Medulla oblongata (tissue), 1 donor: Measurements from ENCODE around the gene CMA1.

ENCODE experiments used
- DNase-seq: peaks from one replicate; pipeline ENCODE4 v3.0.0-alpha.2; 2015; ENCODE audit errors: extremely low spot score

CMA1 gene

DNA sequence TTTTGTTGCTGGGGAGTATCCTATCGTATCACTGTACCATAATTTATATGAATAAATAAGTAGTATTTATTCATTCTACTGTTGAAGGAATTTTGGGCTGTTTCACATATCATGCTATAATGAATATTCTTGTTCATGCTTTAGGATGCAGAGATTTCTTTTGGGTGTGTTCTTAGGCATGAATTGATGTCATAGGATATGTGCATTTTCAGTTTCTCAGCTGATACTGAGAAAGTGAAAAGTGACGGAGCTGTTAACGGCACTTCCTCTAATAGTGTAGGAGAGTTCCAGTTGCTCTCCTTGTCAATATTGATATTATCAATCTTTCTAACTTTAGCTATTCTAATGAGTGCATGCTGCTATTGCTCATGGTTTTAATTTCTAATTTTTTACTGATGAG is 42.3 kb downstream of the CMA1 start:
- no peak for DNase-seq

DNA sequence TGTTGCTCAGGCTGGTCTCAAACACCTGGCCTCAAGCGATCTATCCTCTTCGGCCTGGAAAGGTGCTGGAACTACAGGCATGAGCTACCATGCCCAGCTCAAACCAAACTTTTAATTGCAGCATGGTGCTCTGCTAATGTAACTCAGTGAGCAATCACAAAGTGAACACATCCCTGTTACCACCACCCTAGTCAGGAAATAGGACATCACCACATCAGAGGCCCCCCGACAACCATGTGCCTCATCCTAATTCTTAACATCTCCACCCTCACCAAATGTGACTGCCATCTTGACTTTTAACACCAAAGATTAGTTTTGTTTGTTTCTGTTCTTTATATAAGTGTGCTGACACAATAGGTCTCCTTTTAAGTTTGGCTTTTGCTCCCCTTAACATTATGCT is 42.7 kb downstream of the CMA1 start:
- no peak for DNase-seq

DNA sequence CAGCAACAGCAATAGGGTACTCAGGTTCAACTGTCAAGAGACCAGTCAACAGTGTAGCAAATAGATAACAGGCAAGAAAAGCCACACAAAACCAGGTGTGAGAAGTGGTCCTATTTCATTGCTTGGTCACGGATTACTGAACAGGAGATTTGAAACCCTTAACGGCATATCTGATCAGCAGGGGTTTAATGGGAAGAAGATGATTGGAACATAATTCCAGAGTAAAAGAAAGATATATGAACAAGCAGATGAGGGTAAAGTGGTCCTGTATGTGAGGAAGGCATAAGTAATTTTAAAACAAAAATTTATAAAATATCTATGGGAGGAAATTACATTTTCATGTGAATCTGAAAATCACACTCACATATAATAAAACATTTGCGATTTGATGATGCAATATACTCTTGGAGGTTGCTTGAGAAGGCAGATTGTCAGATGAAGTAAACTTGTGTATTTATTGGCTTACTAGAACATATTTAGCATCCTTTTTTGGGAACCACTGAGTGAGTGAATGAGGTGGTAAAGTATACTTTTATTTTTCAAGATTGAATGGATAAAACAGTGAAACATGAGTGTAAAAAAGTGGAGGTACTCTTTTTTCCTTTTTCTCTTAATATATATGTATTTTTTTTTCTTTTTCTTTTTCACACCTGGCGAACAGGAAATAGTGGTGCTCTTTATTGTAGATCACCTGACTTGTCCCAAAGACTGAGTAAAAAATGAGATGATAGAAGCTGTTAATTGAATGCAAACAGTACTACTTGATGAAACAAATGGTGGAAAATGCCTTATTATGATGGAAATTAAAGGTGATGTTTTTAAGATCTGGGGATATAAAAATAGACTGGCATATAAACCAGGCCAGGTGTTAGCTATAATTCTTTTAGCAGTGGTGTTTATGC is 43.9 kb downstream of the CMA1 start:
- no peak for DNase-seq

DNA sequence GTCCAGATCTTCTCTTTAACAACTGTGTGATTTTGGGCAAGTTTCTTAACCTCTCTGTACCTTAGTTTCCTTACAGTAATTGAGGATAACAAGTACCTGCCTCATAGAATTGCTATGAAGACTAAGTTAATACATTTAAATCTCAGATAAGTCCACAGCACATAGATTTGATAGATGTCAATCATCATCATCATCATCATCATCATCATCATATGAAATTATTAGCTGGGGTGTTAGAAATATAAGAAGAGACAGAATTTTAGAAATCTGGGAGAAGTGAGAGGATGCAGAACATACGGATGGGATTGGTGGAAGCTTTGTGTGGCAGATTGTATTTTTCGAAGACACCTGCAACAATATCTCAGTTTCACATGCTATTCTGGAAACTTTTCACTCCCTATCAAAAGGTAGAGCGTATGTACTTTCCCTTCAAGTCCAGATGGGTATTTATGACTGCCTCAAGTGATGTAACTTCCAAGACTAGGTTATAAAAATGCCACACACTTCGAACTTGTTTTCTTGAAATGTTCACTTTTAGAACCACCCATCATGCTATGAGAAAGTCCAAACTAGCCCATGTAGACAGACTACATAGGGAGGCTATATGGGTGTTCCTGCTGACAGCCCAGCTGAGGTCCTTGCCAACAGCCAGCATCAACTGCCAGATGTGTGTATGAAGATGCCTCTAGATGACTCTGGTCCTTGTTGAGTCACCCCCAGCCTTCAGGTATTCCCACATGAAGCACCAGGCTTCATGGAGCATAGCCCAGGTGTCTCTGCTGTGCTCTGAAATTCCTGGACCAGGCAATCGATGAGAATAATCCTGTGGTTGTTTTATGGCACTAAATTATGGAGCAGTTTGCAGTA is 44.8 kb downstream of the CMA1 start:
- no peak for DNase-seq

DNA sequence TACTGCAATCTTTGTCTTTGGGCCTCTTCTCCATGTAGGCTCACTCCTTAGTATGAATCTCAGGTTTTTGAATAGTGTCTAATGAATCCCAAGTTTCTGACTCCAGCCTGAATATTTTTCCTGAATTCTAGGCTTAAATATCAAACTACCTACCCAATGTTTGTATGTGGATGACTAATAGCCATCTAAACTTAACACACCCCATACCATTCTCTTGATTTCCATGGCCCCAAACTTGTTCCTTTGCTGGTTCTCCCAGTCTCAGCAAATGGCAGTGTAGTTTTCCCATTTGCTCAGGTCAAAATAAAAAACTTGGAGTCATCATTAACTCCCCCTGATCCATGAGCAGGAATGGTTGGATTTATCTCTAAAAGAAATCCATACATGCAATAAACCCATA is 46.7 kb downstream of the CMA1 start:
- DNase-seq = no peak

DNA sequence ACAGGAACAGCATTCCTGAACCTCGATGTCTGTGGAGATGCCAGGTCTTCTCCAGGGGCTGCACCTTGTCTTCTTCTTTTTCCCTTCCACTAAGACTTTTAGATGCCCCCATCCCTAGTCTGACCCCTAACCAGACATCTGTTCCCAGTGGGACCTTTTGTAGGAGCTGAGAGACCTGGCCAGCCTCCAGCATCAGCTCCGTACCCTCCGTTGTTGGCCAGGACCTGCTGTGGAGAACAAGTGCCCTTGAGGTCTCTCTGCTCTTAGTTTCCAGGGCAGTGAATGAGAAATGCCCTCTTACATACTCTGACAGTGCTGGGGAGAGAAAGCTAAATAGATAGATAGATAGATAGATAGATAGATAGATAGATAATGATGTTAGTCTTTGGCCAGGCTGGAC is 48.7 kb downstream of the CMA1 start:
- DNase-seq = no peak

DNA sequence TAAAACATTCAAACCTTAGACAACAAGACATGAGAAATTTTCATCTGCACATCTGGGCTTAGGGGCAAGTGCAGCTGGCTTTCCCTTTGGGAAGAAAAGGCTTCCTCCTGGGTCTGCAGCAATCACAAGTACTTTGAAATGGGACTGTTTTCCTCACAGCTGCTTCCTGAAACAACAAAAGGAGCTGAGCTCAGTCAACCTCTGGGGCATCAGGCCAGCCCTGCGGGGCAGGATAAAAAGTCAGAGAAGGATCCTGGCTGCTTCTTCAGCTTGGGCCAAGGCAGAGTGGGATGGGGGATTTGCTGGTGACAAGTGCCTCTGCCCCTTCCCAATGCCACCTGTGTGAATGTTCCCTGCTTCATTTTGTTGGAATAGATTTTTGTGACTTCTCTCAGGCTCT is 49.3 kb downstream of the CMA1 start:
- DNase-seq = no peak

DNA sequence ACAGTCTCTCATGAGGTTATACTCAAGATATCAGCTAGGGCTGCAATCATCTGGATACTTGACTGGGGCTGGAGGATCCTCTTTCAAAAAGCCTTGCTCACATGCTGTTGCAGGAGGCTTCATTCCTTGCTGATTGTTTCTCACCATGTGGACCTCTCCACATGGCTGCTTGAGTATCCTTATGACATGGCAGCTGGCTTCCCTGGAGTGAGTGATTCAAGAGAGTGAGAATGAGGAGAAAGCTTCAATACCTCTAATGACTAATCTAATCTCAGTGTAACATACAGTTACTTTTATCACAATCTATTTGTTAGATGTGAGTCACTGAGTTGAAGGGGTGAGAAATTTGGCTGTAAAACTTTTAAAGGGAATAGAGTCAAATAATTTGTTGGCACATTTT is 51.1 kb downstream of the CMA1 start:
- DNase-seq = no peak
